Epithelial cell of prostate (primary cell): ENCODE measurements around the gene ADNP2.

Source experiments
- DNase-seq: peaks from one replicate; pipeline ENCODE4 v3.0.0-alpha.2; 2011; ENCODE audit warnings: low read depth, low spot score
- H3K27ac ChIP-seq: fragments of 450-650 bp; 2 replicates; pipeline ENCODE4 v1.5.1; 2017; ENCODE audit warnings: mild to moderate bottlenecking

Gene ADNP2

DNA sequence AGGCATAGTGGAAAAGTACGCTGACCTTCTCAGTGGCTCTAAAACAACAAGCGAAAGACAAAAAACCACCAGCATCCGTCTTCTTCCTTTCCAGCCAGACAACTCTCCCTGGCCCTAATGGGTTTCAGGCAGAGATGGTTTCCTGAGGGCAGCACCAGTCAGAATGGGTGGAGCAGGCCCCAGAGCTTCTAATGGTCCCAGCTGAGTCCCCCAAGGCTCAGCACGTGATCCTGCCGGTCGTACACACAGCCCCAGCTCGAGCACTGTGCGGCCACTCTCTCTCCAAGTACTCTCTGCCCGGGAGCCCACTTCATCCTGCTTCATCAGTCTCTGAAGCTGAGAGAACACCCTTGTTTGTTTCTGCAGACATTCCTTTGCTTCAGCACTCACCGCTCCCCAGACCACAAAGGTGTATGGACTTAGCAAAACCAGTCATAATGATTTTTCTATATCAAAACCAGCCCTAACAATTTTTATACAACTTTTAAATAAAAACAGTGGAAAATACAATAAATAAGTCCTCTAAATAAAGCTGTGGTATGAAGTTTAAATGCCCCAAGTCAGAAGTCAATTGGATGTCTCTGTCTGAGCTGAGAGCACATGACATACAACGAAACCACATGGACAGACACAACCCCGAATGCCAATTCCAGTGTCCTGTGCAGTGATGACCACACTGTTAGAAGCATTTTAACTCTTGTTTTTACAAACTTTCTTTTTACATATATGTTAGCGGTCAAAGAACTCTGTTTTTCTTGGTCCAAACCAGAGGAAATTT, 74.4 kb downstream of the ADNP2 start:
- no peak overlapping the region for H3K27ac ChIP-seq
- no peak for DNase-seq

DNA sequence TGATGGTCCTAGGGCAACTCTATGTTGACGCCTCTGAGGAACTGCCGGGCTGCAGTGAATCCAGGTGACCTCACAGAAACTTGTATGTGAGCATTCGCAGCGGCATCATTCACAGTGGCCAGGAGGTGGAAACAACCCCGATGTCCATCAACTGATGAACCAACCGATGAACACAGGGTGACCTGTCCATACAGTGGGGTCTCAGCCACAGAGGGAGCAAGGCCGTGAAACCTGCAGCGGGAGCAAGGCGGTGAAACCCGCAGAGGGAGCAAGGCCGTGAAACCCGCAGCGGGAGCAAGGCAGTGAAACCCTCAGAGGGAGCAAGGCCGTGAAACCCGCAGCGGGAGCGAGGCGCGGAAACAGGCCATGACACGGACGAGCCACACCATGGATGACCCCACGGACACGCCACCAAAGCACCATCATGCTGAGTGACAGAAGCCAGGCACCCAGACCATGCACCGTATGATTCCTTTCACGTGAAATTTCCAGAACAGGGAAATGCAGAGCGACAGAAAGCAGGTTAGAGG, 75.2 kb downstream of the ADNP2 start:
- no peak for DNase-seq
- H3K27ac ChIP-seq: no peak overlapping the region

DNA sequence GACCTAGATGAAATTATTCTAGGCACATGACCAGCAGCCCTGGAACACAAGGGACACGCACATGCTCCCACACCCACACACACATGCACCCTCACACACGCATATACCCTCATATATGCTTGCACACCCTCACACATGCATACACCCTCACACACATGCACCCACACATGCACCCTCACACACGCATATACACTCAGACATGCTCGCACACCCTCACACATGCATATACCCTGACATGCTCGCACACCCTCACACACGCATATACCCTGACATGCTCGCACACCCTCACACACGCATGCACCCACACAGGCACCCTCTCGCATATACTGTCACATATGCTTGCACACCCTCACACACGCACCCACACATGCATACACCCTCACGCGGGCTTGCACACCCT, 76.5 kb downstream of the ADNP2 start:
- no peak overlapping the region for H3K27ac ChIP-seq
- DNase-seq: no peak

DNA sequence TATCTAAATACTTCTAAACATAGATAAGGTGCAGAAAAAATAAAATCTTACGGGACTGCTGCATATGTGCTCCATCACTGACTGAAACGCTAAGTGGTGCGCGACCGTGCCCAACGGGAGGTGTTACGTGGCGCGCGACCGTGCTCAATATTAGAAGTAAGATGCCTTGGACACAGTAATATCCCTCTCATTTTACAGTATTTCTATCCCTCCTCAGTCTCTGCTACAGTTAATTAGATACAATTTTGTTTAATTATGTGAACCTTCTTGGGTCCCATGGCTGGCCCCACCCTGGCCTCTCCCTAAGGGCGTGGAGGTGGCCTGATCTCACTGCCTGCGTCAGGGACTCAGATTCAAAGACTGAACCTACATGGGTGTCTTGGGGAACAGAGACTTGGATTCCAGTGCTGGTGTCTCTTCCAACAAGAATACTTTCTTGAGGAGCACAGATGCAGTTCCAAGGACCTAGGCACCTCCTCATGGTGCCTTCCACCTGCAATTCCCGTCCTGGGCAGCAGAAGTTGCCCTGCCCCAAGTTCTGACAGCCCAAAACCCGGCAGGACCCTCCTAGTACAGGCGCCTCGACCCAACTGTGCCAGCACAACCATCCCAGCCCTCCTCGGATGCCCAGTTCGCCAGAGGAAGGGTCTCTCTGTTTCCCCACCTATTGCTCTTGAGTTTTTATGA, 79.0 kb downstream of the ADNP2 start:
- DNase-seq: no peak
- H3K27ac ChIP-seq: no peak overlapping the region

DNA sequence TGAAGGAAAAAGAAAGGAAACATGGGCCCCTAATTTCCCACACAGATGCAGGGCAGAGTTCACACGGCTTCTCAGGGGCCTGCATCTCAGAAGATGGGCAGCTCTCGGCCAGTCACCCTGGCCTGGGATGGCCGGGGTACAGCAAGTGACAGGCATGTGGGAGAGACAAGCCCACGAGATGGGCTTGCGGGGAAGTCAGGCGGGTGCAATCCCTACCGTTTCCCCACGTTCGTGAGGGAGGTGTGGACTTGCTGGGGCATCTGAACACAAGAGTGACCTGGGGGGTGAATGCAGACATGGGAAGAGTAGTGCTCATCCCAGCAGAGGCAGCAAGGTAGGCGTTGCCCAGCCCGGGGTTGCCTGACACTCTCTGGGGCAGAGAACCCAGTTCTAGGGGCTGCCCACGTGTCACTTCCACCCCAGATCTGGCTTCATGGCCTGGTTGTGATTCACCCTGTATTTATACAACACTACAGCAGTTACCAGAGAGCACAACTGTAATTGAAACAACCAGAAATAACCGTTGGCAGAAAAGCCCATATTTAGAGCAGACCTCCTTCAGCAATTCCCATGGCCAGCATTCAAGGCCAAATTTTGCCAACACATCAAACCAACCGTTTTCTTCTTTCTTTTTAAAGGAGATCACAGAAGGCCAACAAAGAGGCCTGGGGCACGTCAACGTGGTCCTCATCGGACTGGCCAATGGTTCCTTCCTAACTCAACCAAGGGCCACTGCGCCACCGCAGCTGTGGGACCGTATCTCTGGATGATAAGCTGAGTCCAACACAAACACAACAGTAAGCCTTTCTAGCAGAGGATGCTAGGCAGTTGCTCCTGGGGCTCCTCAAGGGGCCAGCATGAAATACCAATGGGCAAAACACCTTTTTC, 79.8 kb downstream of the ADNP2 start:
- no peak overlapping the region for H3K27ac ChIP-seq
- no peak for DNase-seq

DNA sequence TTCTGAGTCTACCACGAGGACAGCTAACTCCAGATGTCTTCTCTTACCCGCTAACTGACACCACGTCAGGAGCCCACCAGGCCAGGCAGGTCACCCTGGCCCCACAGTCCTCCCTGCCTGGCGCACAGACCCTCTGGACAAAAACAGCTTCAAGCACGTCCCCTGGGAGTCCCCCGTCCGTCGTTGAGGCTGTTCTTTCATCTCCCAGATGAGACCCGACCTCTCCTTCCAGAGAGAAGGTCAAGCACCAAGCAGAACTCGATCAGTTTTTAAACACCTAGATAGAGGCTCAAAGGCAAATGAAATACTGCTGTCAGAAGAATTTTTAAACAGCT, 80.4 kb downstream of the ADNP2 start:
- no peak for DNase-seq
- H3K27ac ChIP-seq: no peak overlapping the region
